Inflammatory macrophage treated with lipopolysaccharide for 4 hours (primary cell): ENCODE results near the gene TIMM22.

ENCODE experiments used
- DNase-seq: peaks from one replicate; pipeline ENCODE4 v3.0.0-alpha.2; 2020

TIMM22 gene

DNA sequence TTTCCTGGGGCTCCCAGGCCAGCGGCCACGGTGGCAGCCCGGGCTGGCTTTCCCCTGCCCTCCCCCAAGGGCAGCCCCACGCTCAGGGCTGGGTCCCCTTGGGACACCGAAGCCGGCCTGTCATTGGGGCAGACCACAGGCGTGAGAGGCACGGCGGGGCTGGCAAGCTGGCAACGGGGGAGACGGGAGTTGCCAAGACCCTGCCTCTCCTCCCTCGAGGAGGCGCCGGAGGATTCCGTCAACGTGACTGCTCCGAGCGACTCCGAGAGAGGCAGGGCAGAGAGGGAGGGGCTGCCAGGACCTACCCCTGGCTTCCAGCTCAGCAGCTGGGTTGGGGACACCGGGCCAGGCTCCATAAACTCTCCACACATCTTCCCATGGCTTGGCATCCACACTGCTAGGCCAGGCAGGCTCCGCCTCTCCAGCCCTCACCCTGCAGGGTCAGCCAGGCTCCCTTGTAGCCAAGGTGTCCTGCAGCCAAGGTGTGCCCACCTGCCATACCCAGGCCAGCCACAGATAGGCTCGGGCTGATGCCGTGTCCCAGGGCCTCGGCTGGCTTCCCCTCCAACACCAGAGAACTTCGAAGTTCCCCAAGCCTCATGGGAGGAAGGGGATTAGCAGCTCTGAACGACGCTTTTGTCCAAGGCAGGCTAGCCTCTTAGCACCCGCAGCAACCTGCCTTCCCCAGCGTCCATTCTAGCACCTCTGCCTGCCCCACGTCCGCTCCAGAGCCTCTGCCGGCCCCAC is 25.5 kb downstream of the TIMM22 start:
- DNase-seq, result no peak

DNA sequence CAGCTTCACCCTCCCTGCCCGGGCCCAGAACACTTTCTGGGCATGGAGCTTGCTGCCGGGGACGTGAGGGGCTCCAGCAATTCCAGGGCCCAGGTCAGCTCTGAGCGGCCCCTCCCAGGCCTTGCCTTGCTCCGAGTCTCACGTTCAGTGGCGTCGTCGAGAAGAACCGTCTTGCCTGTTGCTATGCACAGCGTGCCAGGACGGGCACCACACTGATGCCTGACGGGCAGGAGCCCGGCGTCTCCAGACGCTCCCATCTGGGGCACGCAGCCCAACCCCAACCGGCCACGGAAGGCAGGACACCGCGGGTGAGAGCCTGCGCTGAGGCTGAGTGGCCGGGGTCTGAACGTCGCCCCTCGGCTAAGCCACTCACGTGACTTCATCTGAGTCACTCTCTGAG is 27.1 kb downstream of the TIMM22 start:
- no peak for DNase-seq

DNA sequence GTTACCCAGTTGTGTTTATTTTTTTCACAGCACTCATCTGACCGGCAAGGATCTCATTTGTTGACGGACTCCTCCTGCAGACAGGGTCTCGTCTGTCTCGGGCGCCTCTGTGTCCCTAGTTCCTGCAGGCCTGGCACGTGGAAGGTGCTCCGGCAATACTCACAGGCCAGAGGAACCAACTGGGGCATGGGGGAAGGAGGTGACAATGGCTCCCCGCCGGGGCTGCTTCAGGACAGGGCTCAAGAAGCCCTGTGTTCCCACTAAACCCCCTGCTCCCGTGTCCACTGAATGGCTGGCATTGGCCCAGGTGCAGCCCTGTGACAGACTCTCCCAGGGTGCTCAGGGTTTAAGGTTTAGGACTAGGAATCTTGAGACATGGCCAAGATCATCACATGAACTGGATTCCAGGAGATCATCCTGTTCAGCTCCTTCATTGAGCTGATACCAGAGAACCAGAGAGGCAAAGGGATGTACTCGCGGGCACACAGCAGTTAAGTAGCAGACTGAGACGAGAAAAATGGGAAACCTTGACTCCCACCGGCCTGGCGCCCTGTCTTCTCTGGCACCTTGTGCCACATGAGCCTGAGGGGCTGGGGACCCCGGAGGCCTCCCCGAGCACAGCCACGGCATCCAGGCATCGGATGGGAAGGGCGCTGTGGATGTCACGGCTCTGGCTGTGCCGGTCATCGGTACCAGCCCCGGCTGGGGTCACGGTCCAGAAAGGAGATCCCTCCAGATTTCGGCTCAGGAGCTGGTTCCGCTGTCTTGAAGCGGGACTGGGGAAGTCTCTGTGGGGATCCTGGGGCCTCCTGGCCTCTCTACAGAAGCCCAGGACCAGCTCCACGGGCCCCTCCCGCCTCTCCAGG is 29.0 kb downstream of the TIMM22 start:
- DNase-seq, result no peak

DNA sequence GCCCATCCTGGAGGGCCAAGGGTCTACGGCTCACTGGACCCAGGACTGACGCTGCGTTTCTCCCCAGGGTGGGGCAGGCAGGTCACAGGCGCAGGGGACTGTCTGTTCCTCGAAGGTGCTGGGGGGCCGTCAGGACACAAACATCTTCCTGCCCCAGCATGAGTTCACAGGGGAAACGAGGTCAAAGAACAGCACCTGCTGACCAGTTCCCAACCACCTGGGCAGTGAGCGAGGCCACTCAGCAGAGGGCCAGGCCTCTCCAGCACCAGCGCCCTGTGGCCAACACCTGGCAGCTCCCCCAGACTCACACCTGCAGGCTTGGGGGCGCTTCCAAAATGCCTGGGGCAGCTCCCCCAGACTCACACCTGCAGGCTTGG is 29.7 kb downstream of the TIMM22 start:
- DNase-seq, result no peak

DNA sequence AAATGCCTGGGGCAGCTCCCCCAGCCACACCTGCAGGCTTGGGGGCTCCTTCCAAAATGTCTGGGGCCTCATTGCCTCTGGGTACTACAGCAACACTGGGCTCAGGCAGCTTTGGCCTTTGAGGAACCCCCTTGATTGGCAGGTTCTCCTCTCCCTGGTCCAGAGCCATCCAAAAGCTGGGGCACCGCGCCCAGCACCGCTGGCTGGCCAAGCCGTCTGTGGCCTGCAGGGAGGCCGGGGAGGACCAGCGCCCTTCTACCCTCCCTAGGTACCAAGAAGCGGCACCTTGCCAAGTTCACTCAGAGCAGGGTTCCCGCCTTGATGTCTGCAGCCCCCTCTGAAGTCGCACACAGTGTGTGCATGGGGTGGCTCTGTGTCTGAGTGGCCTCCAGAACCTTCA is 30.1 kb downstream of the TIMM22 start:
- DNase-seq, result no peak

DNA sequence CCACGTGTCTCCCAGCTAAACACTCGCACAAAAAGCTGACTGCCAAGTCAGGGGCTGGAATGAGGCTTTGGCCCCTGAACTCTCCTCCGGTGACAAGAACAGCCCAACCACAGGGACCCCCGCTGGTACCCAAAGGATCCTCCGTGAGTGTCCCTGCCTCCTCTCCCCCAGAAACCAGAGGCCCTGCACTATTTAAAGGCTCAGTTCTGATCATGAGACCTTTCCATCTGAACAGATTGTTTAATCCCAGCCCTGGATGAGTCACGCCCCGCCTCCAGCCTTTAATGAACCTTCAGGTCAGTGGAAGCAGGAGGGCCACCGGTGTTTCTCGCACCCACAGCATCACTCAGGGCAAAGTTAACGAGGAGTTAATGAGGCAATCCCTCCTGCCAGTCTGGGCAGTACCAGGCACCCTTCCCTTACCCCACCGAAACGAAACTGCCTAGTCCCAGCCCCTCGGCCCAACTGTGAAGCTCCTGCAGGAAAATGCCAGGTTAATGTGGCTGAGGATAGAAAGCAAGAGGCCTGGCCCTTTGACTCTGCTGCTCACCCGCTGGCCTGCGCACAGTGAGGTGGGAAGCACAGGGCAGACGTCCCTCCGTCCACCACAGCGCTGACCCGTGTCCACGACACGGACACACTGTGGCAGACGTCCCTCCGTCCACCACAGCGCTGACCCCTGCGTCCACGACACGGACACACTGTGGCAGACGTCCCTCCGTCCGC is 32.4 kb downstream of the TIMM22 start:
- peak; percentile 37 for DNase-seq

DNA sequence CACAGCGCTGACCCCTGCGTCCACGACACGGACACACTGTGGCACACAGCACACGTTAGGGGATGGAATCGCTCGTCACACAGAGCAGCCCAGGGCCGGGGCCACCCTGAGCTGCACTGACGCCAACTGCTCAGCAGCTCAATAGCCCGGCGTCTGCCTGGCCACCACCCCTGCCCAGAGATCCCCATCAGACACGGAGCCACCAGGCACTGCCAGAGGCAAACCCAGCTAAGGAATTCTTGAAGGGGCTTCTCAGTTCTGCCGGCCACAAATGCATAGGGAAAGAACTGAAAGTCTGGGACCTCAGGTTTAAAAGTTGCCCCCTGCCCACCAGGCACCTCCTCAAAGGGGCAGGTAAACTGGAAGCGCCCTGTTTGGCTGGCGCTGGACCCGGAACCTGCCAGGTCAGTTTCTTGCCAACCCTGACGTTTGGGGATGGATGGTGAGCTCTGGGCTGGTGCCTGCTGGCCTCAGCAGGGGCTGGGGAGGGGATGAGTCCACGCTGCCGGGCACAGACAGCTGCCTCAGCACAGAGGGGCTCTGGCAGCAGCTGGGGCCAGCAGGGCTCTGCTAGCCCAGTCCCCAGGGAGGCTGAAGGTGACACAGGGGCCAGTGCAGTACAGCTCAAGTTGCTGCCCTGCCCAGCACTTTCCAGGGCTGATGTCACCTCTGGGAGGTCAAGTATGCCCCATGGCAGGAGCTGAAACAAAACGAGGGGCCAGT is 33.2 kb downstream of the TIMM22 start:
- DNase-seq, result no peak

DNA sequence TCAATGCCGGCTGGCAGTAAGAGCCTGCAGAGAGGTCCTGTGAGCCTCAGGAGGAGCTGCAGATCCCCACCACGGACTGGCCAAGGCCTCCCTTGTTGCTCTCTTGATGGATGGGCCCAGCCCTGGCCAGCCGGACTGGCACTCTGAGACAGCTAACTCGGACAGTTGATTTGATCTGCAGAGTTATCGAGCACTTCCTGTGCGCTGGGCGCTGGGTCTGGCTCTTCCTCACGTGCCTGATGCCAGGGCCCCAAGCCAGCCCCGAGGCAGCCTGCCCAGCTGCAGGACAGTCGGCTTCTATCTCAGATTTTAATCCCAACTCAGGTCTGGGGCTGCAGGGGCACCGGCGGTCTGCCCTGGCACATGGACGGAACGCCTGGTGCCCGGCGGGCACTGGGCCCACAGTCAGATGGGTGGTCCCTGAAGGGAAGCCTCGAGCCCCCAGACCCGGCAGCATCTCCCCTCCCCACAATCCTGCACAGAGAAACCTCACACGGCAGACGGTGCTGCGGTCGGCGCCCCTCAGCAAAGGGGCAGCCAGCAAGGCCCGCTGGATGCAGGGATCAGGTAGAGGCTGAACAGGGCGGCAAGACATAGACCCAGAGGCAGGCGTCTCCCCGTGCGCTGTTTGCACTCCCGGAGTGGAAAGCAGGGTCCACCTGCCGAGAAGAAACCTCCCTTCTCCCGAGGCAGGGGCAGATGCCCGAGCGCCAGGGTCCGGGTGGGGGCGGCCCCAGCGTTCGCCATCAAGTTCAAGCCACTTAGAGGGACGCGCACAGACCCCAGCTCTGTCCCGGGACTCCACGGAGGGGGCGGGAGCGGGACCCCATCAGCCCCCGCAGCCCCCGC is 34.0 kb downstream of the TIMM22 start:
- DNase-seq, result no peak

DNA sequence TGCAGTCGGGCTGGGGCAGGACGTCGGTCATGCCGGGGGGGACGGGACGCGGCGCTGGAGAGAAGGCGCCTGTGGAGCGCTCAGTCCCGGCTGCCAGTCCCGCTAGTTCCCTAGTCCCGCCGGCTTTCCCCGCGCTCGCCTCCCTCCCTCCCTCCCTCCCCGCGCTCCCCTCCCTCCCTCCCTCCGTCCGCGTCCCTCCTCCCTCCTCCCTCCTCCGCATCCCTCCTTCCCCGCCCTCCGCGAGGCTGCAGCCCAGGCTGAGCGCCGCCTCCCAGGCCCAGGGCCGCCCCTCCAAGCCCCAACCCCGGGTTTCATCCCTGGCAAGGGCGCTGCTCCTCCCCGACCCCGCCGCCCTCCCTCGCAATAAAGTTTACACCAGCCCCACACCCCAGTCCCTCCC is 34.8 kb downstream of the TIMM22 start:
- no peak for DNase-seq

DNA sequence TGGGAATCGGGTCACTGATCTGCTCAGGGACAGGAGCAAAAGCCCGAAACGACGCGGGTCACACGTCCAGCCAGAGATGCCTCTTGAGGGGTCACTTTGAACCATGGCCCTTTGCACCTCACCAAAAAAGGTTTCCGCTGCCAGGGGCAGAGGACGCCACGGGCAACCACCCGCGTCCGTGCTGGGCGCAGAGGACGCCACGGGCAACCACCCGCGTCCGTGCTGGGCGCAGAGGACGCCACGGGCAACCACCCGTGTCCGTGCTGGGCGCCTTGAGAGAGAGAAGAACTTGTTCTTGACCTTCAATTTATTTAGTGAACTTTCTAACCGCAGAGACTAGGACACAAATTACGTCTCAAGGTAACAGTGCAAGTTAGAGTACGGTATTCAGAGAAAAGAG is 35.5 kb downstream of the TIMM22 start:
- no peak for DNase-seq

DNA sequence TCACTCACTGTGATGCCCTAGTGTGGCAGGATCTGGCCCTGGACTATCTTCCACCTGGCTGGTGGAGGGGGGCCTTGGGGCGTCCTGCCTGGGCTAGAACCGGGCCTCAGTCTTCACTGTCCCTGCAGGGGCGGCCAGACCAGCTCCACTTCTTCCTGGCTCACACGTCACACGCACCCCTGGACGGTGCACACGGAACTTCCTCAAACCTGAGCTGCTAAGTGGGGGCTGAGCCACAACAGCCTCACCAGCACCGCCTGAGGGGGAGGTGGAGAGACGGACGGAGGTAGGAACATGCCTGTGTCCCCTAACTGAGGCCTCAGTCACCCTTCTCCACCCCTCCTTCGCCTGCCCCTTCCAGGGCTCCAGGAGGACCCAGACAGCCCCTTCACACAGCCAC is 36.6 kb downstream of the TIMM22 start:
- peak; percentile 20 for DNase-seq

DNA sequence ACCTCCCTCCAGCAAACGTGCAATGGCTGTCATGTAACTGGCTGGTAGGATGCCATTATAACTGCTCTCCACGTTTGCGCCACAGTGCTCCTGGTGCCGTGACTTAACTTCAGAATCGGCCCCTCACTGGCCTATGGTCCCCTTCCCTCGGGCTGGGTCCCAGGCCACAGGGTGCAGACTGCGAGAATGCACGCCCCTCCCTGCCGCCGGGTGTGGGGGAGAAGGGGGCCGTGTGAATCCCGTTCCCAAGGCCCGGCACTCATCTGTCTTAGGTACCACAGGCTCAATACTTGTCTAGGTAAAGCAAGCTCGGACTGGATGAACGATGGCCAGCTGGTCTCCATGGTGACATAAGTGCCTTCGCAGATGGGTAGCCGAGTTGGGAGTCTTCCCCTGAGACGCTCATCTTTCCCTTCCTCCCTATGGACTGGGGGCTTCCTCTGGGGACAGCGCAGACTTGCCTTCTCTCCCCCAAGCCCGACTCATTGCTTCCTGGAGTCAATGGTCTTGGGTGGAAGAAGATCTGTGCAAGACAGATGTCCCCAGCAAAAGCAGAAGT is 37.8 kb downstream of the TIMM22 start:
- DNase-seq, result no peak

DNA sequence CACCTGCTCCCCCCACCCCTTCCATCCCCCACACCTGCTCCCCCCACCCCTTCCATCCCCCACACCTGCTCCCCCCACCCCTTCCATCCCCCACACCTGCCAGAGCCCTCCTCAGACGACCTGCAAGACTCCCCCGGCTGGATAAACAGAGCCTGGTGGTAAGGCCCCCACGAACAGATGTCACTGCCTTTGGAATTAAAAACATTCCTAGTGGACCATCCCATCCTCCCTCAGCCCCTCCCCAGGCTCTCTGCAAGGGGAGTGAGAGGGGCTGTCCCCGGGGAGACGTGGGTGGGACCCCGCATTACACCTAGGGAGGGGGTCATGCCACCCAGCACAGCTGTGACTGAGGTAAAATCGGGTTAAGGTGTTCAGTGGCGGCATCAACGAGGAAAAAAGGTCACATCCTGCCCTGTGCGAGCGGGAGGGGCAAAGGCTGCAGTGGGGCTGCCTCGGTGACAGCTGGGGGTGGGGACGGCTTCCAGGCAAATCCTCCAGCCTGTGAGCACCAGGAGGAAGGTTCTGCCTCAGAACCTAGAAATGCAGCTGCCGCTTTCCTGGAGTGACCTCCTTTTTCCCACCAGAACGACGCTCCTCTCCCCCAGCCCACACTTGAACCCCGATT is 38.7 kb downstream of the TIMM22 start:
- DNase-seq, result no peak

DNA sequence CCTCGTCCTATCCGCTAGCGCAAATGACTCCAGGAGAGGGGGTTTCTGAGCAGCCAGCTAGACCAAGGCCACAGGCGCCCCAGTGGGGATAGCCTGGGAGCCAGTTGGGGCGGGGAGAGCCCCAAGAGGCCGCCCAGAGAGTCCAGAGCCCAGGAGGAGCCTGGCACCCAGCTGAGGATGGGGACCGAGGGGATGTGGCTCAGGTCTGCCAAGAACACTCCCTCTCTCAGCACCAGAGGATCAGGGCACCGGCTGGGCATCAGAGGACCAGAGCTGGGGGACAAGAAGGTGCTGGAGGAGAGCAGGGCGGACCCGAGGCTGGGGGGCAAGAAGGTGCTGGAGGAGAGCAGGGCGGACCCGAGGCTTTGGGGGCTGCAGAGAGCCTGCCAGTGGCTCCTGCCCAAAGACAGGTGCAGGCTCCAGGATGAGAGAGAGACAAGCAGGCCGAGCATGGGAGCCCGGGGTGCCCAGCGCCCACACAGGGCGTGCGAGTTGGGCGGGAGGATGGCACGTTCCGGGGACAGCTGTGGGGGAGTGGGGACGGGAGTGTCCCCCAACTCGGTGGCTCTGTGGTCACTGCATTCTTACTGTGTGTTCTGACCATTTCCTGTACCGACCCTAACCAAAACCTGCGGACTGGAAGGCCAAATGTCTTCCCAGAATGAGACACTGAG is 39.4 kb downstream of the TIMM22 start:
- no peak for DNase-seq

DNA sequence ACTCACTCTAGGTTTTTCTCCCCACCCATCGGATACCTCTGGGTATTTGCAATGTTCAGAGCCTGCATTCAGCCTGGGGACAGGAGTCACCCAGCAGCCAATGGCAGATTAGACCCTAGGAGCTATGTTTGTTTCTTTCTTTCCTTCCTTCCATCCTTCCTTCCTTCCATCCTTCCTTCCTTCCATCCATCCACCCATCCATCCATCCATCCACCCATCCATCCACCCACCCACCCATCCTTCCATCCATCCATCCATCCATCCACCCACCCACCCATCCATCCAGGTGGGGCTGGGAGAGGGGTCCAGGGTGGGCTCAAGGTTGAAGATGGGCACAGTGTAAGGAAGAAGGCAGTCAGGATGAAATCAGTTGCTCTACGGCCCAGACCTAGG is 39.9 kb downstream of the TIMM22 start:
- no peak for DNase-seq

DNA sequence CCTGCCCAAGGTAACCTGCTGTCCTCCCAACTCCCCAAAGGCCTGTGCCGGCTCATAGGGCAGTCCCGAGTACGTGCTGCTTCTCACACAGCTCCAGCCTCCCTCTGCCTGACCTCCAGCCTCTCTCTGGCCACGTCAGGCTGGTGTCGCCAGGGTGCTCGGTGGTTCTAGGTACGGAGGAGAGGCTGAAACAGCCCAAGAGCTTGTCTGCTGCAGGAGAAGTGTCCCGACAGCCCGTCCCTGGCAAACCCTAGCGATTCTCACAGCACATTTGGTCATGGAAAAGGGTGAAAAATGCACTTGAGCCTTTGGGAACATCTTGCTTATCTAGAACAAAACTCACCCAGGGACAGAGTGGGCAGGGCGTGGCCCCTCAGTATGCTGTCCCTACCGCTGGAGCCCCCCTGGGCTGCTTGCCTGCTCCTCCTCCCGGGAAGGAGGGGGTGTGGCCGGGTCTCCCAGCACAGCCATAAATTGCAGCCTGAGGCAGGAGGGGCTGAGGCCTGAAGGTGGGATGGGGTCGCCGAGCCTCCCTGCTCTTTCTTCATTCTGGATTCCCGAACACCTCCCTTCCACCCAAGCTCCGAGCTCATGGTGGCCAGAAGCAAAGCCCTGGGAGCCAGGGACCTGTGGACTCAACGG is 40.4 kb downstream of the TIMM22 start:
- no peak for DNase-seq

DNA sequence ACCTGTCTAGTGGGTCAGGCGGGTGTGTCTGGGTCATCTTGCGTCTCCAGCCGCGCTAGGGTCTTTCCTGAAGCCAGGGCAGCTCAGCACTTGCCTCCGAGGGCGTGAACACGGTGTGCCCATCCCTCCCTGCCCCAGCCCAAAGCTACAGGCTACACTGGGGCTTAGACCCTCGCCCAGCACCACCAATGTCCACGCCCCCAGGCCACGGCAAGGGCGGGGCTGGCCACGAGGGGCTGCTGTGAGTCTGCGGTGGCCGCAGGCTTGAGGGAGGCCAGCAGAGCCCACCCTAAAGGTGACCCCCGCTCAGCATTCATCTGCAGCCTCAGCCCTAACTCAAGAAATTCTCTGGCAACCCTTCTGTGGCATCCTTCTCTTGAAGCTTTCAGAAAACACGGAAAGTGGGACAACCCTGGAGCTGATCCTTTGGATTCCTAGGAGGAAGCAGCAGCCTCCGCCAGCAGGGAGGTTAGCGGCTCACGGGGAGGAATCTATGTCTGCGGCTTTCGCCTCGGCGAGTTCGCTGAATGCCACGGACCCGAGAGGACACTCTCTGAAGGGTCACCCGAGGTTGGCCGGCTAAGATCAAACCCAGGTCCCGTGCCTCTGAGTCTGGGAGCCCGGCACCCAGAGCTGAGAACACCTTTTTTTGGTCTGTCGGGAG is 41.7 kb downstream of the TIMM22 start:
- DNase-seq, result no peak

DNA sequence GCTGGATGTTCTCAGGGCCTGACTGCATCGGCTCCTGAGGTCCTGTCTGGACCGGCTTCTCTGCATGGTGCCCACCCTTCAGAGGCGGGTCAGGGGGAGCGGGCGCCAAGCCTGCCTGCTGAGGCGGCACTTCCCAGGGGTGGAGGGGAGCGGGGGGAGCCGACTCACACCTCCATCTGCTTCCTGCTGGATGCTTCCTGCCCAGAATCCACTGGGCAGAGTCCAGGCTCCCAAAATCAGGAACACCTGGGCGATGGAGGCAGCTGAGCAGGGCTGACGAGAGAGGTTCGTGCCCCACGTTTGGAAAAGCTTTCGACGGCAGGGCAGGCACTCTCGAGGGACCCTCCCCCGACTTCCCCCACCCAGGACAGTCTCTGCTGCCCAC is 42.2 kb downstream of the TIMM22 start:
- no peak for DNase-seq

DNA sequence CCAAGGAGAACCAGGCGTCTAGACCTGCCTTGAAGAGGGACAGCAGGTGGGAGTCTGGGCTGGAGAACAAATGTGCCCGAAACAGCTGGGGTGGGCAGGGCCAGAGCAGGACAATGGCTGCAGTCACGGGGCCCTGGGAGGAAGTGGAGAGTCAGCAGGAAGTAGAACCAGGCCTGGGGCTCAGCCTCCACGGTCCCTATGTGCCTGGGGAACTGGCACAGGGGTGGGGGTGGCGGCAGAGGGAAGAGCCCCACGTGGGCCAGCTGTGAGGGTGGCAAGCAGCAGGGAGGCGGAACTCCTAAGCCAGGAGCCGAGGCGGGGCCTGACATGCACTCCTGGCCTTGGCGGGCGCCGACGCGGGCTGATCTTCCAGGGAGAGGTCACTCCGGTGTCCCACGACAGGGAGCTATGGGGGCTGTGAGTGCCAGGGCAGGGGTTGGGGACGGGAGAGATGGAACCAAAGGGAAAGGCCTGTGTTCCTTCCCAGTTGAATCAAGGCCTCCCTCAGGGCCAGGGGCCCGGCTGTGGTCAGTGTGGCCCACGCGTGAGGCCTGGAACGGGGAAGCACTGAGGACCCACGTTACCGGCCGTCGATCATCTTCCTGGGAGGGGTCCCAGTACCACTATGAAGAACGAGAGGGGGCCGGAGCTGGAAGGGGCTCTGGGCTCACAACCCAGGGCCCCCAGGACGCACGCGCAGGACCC is 42.7 kb downstream of the TIMM22 start:
- peak; percentile 96 for DNase-seq
